Neural progenitor cell (in vitro differentiated cells): Measurements from ENCODE around the gene ADAMTS14. TPM values are rescaled to one million over a fixed set of nuclear protein-coding genes. Genes with fewer than 3 reads are reported as not detected.

ENCODE experiments used
- DNase-seq: peaks from one replicate; pipeline ENCODE4 v3.0.0-alpha.2; 2016; ENCODE audit warnings: low spot score
- H2AFZ ChIP-seq: fragments of 200-600 bp; sonication (generic); replicated peaks from 2 replicates; pipeline ENCODE4 v1.6.1; 2016; ENCODE audit warnings: antibody characterized with exemption
- H3F3A ChIP-seq: fragments of 200-600 bp; sonication (generic); 2 replicates; pipeline ENCODE4 v1.6.1; 2016; ENCODE audit warnings: antibody characterized with exemption, low read depth
- H3K27ac ChIP-seq: fragments of 200-600 bp; sonication (generic); 2 replicates; pipeline ENCODE4 v1.5.1; 2016; ENCODE audit warnings: mild to moderate bottlenecking
- H3K27me3 ChIP-seq: fragments of 200-600 bp; sonication (generic); 2 replicates; pipeline ENCODE4 v1.6.1; 2016; ENCODE audit warnings: mild to moderate bottlenecking, moderate library complexity
- H3K36me3 ChIP-seq: fragments of 200-600 bp; sonication (generic); 2 replicates; pipeline ENCODE4 v1.5.1; 2016
- H3K4me1 ChIP-seq: fragments of 200-600 bp; sonication (generic); 2 replicates; pipeline ENCODE4 v1.6.1; 2016; ENCODE audit warnings: mixed run types
- H3K4me2 ChIP-seq: fragments of 200-600 bp; sonication (generic); 2 replicates; pipeline ENCODE4 v1.6.1; 2016
- H3K4me3 ChIP-seq: fragments of 200-600 bp; sonication (generic); 2 replicates; pipeline ENCODE4 v1.5.1; 2016
- H3K79me2 ChIP-seq: fragments of 200-600 bp; sonication (generic); 2 replicates; pipeline ENCODE4 v1.6.1; 2016; ENCODE audit warnings: low read depth
- H3K9ac ChIP-seq: fragments of 200-600 bp; sonication (generic); 2 replicates; pipeline ENCODE4 v1.6.1; 2016
- H3K9me3 ChIP-seq: fragments of 200-600 bp; sonication (generic); 2 replicates; pipeline ENCODE4 v1.5.1; 2016; ENCODE audit warnings: low read depth
- H4K20me1 ChIP-seq: fragments of 200-600 bp; sonication (generic); 2 replicates; pipeline ENCODE4 v1.6.1; 2016; ENCODE audit warnings: low read depth
- H3K27ac Mint-ChIP-seq: 3 replicates; pipeline ENCODE4 v1.8.0; 2021; ENCODE audit warnings: mixed read lengths
- H3K27me3 Mint-ChIP-seq: 2 replicates; pipeline ENCODE4 v1.8.0; 2022; ENCODE audit warnings: low read depth, mild to moderate bottlenecking, inconsistent platforms, moderate library complexity, mixed read lengths; ENCODE audit not compliant: insufficient read depth
- H3K36me3 Mint-ChIP-seq: 3 replicates; pipeline ENCODE4 v1.8.0; 2021; ENCODE audit warnings: mixed read lengths
- H3K4me1 Mint-ChIP-seq: 3 replicates; pipeline ENCODE4 v1.8.0; 2021; ENCODE audit warnings: mixed read lengths
- H3K4me3 Mint-ChIP-seq: 3 replicates; pipeline ENCODE4 v1.8.0; 2021; ENCODE audit warnings: mild to moderate bottlenecking, moderate library complexity, mixed read lengths
- H3K9me3 Mint-ChIP-seq: 3 replicates; pipeline ENCODE4 v1.8.0; 2020; ENCODE audit warnings: mixed read lengths
- EZH2 ChIP-seq: fragments of 200-600 bp; sonication (generic); IDR thresholded peaks from 2 replicates; pipeline ENCODE4 v1.6.1; 2017; ENCODE audit warnings: antibody characterized with exemption, mild to moderate bottlenecking, moderate library complexity
- EZH2phosphoT487 ChIP-seq: fragments of 200-600 bp; sonication (generic); IDR thresholded peaks from 2 replicates; pipeline ENCODE4 v1.6.1; 2017; ENCODE audit warnings: antibody characterized with exemption
- total RNA-seq: library from RNA; depleted of rRNA; stranded (reverse); fragments of >200 nt; gene quantifications from 2 replicates; pipeline ENCODE4 v1.2.3, GENCODE V29; 2015; ENCODE audit warnings: low replicate concordance
- TF ChIP-seq, protein P1 (sequence below): fragments of 200-600 bp; sonication (generic); IDR thresholded peaks from 2 replicates; pipeline ENCODE4 v1.5.1; 2017; ENCODE audit warnings: antibody characterized with exemption, mild to moderate bottlenecking

ADAMTS14 gene
- total RNA-seq, 1 donor from 2014 or later = not detected

GRCh38 chr10:70761031-70761601 is 88.8 kb downstream of the ADAMTS14 start:
- Mint-ChIP-seq H3K36me3 (no peaks in the 10 kb centered on the region), H3K9me3 (peaks cover 11% of the 10 kb centered on the region), H3K4me1 (peaks cover 33% of the 10 kb centered on the region), H3K27me3 (peaks cover 10% of the 10 kb centered on the region), H3K4me3 (no peak overlapping the region), H3K27ac (peak overlapping the region; percentile 69)
- Histone ChIP-seq H3K27me3 (no peaks in the 10 kb centered on the region), H3K9me3 (no peaks in the 10 kb centered on the region), H3K4me3 (no peak overlapping the region), H3K9ac (no peak overlapping the region), H2AFZ (peak overlapping the region; percentile 59), H3K36me3 (no peaks in the 10 kb centered on the region), H3K27ac (no peak overlapping the region), H3K79me2 (no peaks in the 10 kb centered on the region), H3K4me2 (no peak overlapping the region), H3F3A (no peaks in the 10 kb centered on the region), H4K20me1 (no peaks in the 10 kb centered on the region), H3K4me1 (peaks cover 6% of the 10 kb centered on the region)
- TF ChIP-seq EZH2phosphoT487 (no peak), EZH2 (no peak)
- TF ChIP-seq, protein P1, sequence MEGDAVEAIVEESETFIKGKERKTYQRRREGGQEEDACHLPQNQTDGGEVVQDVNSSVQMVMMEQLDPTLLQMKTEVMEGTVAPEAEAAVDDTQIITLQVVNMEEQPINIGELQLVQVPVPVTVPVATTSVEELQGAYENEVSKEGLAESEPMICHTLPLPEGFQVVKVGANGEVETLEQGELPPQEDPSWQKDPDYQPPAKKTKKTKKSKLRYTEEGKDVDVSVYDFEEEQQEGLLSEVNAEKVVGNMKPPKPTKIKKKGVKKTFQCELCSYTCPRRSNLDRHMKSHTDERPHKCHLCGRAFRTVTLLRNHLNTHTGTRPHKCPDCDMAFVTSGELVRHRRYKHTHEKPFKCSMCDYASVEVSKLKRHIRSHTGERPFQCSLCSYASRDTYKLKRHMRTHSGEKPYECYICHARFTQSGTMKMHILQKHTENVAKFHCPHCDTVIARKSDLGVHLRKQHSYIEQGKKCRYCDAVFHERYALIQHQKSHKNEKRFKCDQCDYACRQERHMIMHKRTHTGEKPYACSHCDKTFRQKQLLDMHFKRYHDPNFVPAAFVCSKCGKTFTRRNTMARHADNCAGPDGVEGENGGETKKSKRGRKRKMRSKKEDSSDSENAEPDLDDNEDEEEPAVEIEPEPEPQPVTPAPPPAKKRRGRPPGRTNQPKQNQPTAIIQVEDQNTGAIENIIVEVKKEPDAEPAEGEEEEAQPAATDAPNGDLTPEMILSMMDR = peak; percentile 22
- peak; percentile 45 for DNase-seq

DNA sequence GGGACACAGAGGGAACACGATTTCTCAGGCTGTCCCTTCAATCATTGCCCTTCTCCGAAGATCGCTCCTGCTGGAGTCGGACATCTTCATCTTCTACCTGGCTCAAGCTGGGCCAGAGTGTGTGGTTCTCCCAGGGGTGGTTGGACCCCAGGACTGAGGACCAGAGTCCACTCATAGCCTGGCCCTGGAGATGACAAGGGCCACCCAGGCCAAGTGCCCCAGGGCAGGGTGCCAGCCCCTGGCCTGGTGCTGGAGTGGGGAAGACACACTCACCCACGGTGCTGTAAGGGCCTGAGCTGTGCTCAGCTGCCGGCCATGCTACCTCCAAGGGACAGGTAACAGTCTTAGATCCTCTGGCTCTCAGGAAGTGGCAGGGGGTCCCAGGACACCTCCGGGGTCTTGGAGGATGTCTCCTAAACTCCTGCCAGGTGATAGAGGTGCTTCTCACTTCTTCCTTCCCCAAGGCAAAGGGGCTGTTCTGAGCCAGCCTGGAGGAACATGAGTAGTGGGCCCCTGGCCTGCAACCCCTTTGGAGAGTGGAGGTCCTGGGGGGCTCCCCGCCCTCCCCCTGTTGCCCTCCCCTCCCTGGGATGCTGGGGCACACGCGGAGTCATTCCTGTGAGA is 89.5 kb downstream of the ADAMTS14 start:
- no peaks in the 10 kb centered on the region for H3K9me3 ChIP-seq
- no peak overlapping the region for H3K4me2 ChIP-seq
- Mint-ChIP-seq H3K9me3 (peaks cover 15% of the 10 kb centered on the region), H3K36me3 (peaks cover under 1% of the 10 kb centered on the region), H3K27ac (peak overlapping the region; percentile 69), H3K27me3 (peaks cover 9% of the 10 kb centered on the region), H3K4me1 (peaks cover 33% of the 10 kb centered on the region), H3K4me3 (no peak overlapping the region)
- H2AFZ ChIP-seq = peak overlapping the region; percentile 59
- H3K36me3 ChIP-seq = no peaks in the 10 kb centered on the region
- peaks cover 6% of the 10 kb centered on the region for H3K4me1 ChIP-seq
- H3K27me3 ChIP-seq = no peaks in the 10 kb centered on the region
- no peaks in the 10 kb centered on the region for H3K79me2 ChIP-seq
- H4K20me1 ChIP-seq = no peaks in the 10 kb centered on the region
- no peaks in the 10 kb centered on the region for H3F3A ChIP-seq
- DNase-seq = no peak
- no peak overlapping the region for H3K4me3 ChIP-seq
- TF ChIP-seq EZH2 (no peak), EZH2phosphoT487 (no peak)
- TF ChIP-seq, protein P1 = no peak
- H3K9ac ChIP-seq = no peak overlapping the region
- H3K27ac ChIP-seq = no peak overlapping the region

DNA sequence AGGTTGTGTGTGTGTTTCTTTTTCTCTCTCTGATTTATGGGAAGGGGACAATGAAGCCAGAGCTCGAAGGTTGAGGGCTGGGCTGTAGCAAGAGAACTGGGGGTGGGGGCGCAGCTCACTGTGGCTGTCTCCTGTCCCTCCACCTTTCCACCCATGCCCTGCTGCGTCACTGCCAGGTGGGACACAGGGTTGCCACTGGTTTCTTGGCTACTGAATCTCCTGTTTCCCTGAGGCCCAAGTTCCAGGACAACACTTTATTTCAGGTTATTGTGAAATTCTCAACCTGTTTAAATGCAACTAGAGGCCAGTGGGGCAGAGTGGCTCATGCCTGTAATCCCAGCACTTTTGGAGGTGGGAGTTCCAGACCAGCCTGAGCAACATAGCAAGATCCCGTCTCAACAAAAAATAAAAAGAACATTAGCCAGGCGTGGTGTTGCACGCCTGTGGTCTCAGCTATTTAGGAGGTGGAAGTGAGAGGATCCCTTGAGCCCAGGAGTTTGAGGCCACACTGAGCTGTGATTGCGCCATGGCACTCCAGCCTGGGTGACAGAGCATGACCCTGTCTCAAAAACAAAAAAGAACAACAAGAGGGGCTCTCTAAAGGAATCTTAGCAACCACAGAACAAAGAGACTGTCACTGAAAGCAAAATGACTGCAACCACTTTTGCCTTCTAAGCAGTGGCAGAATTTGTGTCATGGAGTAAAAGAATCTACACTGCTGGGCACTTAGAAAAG is 90.3 kb downstream of the ADAMTS14 start:
- Histone ChIP-seq H3K27ac (no peak overlapping the region), H3K9me3 (no peaks in the 10 kb centered on the region), H3K4me3 (no peak overlapping the region), H3K9ac (no peak overlapping the region), H3K4me1 (peaks cover 6% of the 10 kb centered on the region), H2AFZ (peak overlapping the region; percentile 24), H3F3A (no peaks in the 10 kb centered on the region), H3K27me3 (no peaks in the 10 kb centered on the region), H3K79me2 (no peaks in the 10 kb centered on the region), H3K36me3 (no peaks in the 10 kb centered on the region), H4K20me1 (no peaks in the 10 kb centered on the region), H3K4me2 (no peak overlapping the region)
- peaks cover 2% of the 10 kb centered on the region for H3K36me3 Mint-ChIP-seq
- peaks cover 33% of the 10 kb centered on the region for H3K4me1 Mint-ChIP-seq
- peak overlapping the region; percentile 72 for H3K27ac Mint-ChIP-seq
- no peak for TF ChIP-seq EZH2
- no peak for TF ChIP-seq EZH2phosphoT487
- TF ChIP-seq, protein P1 = no peak
- H3K9me3 Mint-ChIP-seq = peaks cover 17% of the 10 kb centered on the region
- H3K4me3 Mint-ChIP-seq = no peak overlapping the region
- DNase-seq = no peak
- peaks cover 7% of the 10 kb centered on the region for H3K27me3 Mint-ChIP-seq
